ENCODE results near the gene PCDH9. TPM values are rescaled to one million over a fixed set of nuclear protein-coding genes. Genes with fewer than 3 reads are reported as not detected.

The PCDH9 gene
- total and polyA plus RNA-seq, 8 donors: 0.46 to 3.8 (median 1.5) TPM

GRCh38 chr13:66994517-66995202 lies 235.5 kb downstream of the PCDH9 start:
- Histone ChIP-seq H3K9me3 (no peaks in the 10 kb centered on the region), H3K27me3 (no peaks in the 10 kb centered on the region), H3K36me3 (no peaks in the 10 kb centered on the region), H3K4me1 (peaks cover 0 to 11% (median 8%) of the 10 kb centered on the region in 3 donors), H3K4me3 (peak overlapping the region in 2 of 4 donors; percentile 22 to 35), H3K27ac (peak overlapping the region in 2 of 4 donors; percentile 1 to 8)
- ATAC-seq: peak; percentile 28 to 66 (median 48)
- intact Hi-C loops (cut with DNase I): no loop called here
- WGBS, 2 donors: 13 to 16% methylated on average over 9 of the region's 9 CpGs
- no peak for DNase-seq
- no peak for FAIRE-seq
- peak in 2 of 4 donors; percentile 2 to 7 for TF ChIP-seq CTCF (IDR thresholded peaks at IDR 0.05)

- no peaks in the 10 kb centered on the region for H3K27me3 ChIP-seq
- H3K4me3 ChIP-seq: peak overlapping the region in 3 of 4 donors; percentile 5 to 35 (median 22)
- no peaks in the 10 kb centered on the region for H3K36me3 ChIP-seq
- peaks cover 0 to 11% (median 8%) of the 10 kb centered on the region in 3 donors for H3K4me1 ChIP-seq
- DNase-seq (peak; percentile 57 to 74 (median 68)), FAIRE-seq (no peak), ATAC-seq (peak; percentile 95 to 98 (median 98))
- H3K9me3 ChIP-seq: no peaks in the 10 kb centered on the region
- H3K27ac ChIP-seq: peak overlapping the region in 2 of 4 donors; percentile 1 to 8
- WGBS, 2 donors: 13 to 20% methylated on average over 13 of the region's 13 CpGs
- intact Hi-C loops (cut with DNase I): no loop called here
- peak in 3 of 4 donors; percentile 15 to 50 (median 45) for TF ChIP-seq CTCF (IDR thresholded peaks at IDR 0.05)
These were observed 236.0 kb downstream of the PCDH9 start for GRCh38 chr13:66994097-66994496.

- H3K9me3 ChIP-seq: no peaks in the 10 kb centered on the region
- H3K4me1 ChIP-seq: peaks cover 0 to 11% (median 8%) of the 10 kb centered on the region in 3 donors
- no peak for ATAC-seq
- WGBS, 2 donors: 92 to 93% methylated on average over 2 of the region's 2 CpGs
- FAIRE-seq: no peak
- H3K4me3 ChIP-seq: no peak overlapping the region
- TF ChIP-seq CTCF (IDR thresholded peaks at IDR 0.05): no peak
- intact Hi-C loops (cut with DNase I): no loop called here
- no peak overlapping the region for H3K27ac ChIP-seq
- H3K27me3 ChIP-seq: no peaks in the 10 kb centered on the region
- DNase-seq: no peak
- no peaks in the 10 kb centered on the region for H3K36me3 ChIP-seq
These were observed 237.4 kb downstream of the PCDH9 start for GRCh38 chr13:66992719-66993118.

- no peaks in the 10 kb centered on the region for H3K36me3 ChIP-seq
- no peak overlapping the region for H3K27ac ChIP-seq
- TF ChIP-seq CTCF (IDR thresholded peaks at IDR 0.05): no peak
- H3K4me3 ChIP-seq: no peak overlapping the region
- no peaks in the 10 kb centered on the region for H3K27me3 ChIP-seq
- WGBS, 2 donors: 66 to 80% methylated on average over 3 of the region's 3 CpGs
- FAIRE-seq (no peak), DNase-seq (no peak), ATAC-seq (no peak)
- no peaks in the 10 kb centered on the region for H3K9me3 ChIP-seq
- intact Hi-C loops (cut with DNase I): no loop called here
- peaks cover 0 to 11% (median 8%) of the 10 kb centered on the region in 3 donors for H3K4me1 ChIP-seq
These were observed 238.0 kb downstream of the PCDH9 start for GRCh38 chr13:66992183-66992582.

DNA sequence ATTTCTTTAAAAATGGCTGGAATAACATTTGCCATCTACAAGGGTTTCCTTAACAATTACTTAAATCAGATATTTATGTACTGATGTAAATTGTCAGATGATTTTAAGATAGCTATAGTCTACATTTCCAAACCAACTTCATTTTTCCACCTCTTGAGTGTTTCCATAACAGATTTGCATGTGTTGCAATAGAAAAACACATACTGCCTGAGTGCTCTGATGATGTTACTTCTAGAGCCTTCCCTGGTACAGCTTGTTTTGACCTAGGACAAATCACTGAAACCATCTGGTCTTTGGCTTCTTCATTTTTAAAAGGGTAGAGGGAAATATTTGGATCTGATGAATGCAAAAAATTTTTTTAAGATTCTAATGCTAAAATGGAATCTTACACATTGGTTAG lies 245.9 kb downstream of the PCDH9 start:
- ATAC-seq (no peak), DNase-seq (no peak), FAIRE-seq (no peak)
- Histone ChIP-seq H3K27ac (no peak overlapping the region), H3K36me3 (no peaks in the 10 kb centered on the region), H3K9me3 (no peaks in the 10 kb centered on the region), H3K27me3 (no peaks in the 10 kb centered on the region), H3K4me3 (no peak overlapping the region), H3K4me1 (no peaks in the 10 kb centered on the region)
- intact Hi-C loops (cut with DNase I): no loop called here
- no peak for TF ChIP-seq CTCF (IDR thresholded peaks at IDR 0.05)
